Mononuclear cell (primary cell): ENCODE measurements around the gene PI4KA. TPM values are rescaled to one million over a fixed set of nuclear protein-coding genes. Genes with fewer than 3 reads are reported as not detected.

Experiments used
- H3K27me3 ChIP-seq: 2 replicates; pipeline ENCODE4 v1.6.0; 2011; ENCODE audit warnings: low read length, control low read depth; ENCODE audit not compliant: insufficient read depth
- H3K4me1 ChIP-seq: 2 replicates; pipeline ENCODE4 v1.5.1; 2011; ENCODE audit warnings: mild to moderate bottlenecking, low read length, control low read depth; ENCODE audit not compliant: insufficient read depth
- H3K4me3 ChIP-seq: 2 replicates; pipeline ENCODE4 v1.5.1; 2011; ENCODE audit warnings: mild to moderate bottlenecking, low read length, moderate library complexity
- H3K9me3 ChIP-seq: 2 replicates; pipeline ENCODE4 v1.5.1; 2011; ENCODE audit warnings: low read depth, mild to moderate bottlenecking, control low read depth, low read length
- total RNA-seq: library from RNA; depleted of rRNA; stranded (reverse); fragments of >200 nt; gene quantifications from one replicate; pipeline ENCODE4 v1.2.3, GENCODE V29; 2012

Gene PI4KA
- total RNA-seq, 1 donor, result 83.0 TPM

GRCh38 chr22:20865875-20866445 lies 7.3 kb upstream of the PI4KA start:
- Histone ChIP-seq H3K4me1 (peaks cover 49% of the 10 kb centered on the region), H3K4me3 (no peak overlapping the region), H3K27me3 (no peaks in the 10 kb centered on the region)

GRCh38 chr22:20865331-20865730 lies 6.7 kb upstream of the PI4KA start:
- Histone ChIP-seq H3K4me3 (no peak overlapping the region), H3K9me3 (no peaks in the 10 kb centered on the region), H3K4me1 (peaks cover 55% of the 10 kb centered on the region), H3K27me3 (no peaks in the 10 kb centered on the region)

More at GRCh38 chr22:20865875-20866445, 7.3 kb upstream of the PI4KA start:
- H3K9me3 ChIP-seq, result no peaks in the 10 kb centered on the region

- no peaks in the 10 kb centered on the region for H3K27me3 ChIP-seq
- H3K9me3 ChIP-seq, result no peaks in the 10 kb centered on the region
- H3K4me1 ChIP-seq, result peaks cover 65% of the 10 kb centered on the region
- H3K4me3 ChIP-seq, result no peak overlapping the region
Measured at GRCh38 chr22:20864186-20864908, 5.7 kb upstream of the PI4KA start.

- no peaks in the 10 kb centered on the region for H3K9me3 ChIP-seq
- H3K4me3 ChIP-seq, result no peak overlapping the region
- peaks cover 68% of the 10 kb centered on the region for H3K4me1 ChIP-seq
Measured at GRCh38 chr22:20863366-20863765, 4.8 kb upstream of the PI4KA start.

GRCh38 chr22:20862540-20862939 lies 3.9 kb upstream of the PI4KA start:
- Histone ChIP-seq H3K4me1 (peaks cover 67% of the 10 kb centered on the region), H3K27me3 (no peaks in the 10 kb centered on the region), H3K4me3 (no peak overlapping the region), H3K9me3 (no peaks in the 10 kb centered on the region)

More at GRCh38 chr22:20863366-20863765, 4.8 kb upstream of the PI4KA start:
- H3K27me3 ChIP-seq, result no peaks in the 10 kb centered on the region

GRCh38 chr22:20859615-20860014 lies 1.0 kb upstream of the PI4KA start:
- Histone ChIP-seq H3K9me3 (no peaks in the 10 kb centered on the region), H3K4me1 (peaks cover 73% of the 10 kb centered on the region), H3K4me3 (peak overlapping the region; percentile 79), H3K27me3 (no peaks in the 10 kb centered on the region)

- Histone ChIP-seq H3K4me3 (peak overlapping the region; percentile 79), H3K4me1 (peaks cover 70% of the 10 kb centered on the region), H3K9me3 (no peaks in the 10 kb centered on the region), H3K27me3 (no peaks in the 10 kb centered on the region)
Measured at GRCh38 chr22:20857838-20858614, 585 bp downstream of the PI4KA start.

- Histone ChIP-seq H3K9me3 (no peaks in the 10 kb centered on the region), H3K4me3 (no peak overlapping the region), H3K4me1 (peaks cover 62% of the 10 kb centered on the region), H3K27me3 (no peaks in the 10 kb centered on the region)
Measured at GRCh38 chr22:20857247-20857643, 1.4 kb downstream of the PI4KA start.

- Histone ChIP-seq H3K4me3 (no peak overlapping the region), H3K4me1 (peaks cover 33% of the 10 kb centered on the region), H3K9me3 (no peaks in the 10 kb centered on the region), H3K27me3 (no peaks in the 10 kb centered on the region)
Measured at GRCh38 chr22:20853236-20853660, 5.4 kb downstream of the PI4KA start.

- Histone ChIP-seq H3K27me3 (no peaks in the 10 kb centered on the region), H3K4me3 (no peak overlapping the region), H3K4me1 (peaks cover 27% of the 10 kb centered on the region), H3K9me3 (no peaks in the 10 kb centered on the region)
Measured at GRCh38 chr22:20852503-20852902, 6.1 kb downstream of the PI4KA start.

- no peaks in the 10 kb centered on the region for H3K9me3 ChIP-seq
- H3K27me3 ChIP-seq, result no peaks in the 10 kb centered on the region
- H3K4me1 ChIP-seq, result peaks cover 23% of the 10 kb centered on the region
- no peak overlapping the region for H3K4me3 ChIP-seq
Measured at GRCh38 chr22:20852076-20852475, 6.5 kb downstream of the PI4KA start.

- H3K27me3 ChIP-seq, result no peaks in the 10 kb centered on the region
- no peaks in the 10 kb centered on the region for H3K9me3 ChIP-seq
- no peak overlapping the region for H3K4me3 ChIP-seq
- H3K4me1 ChIP-seq, result no peaks in the 10 kb centered on the region
Measured at GRCh38 chr22:20847318-20847822, 11.2 kb downstream of the PI4KA start.

GRCh38 chr22:20844055-20845037 lies 14.3 kb downstream of the PI4KA start:
- Histone ChIP-seq H3K4me3 (no peak overlapping the region), H3K27me3 (no peaks in the 10 kb centered on the region), H3K4me1 (peaks cover 11% of the 10 kb centered on the region), H3K9me3 (no peaks in the 10 kb centered on the region)

- Histone ChIP-seq H3K9me3 (no peaks in the 10 kb centered on the region), H3K4me3 (no peak overlapping the region), H3K27me3 (no peaks in the 10 kb centered on the region), H3K4me1 (peaks cover 11% of the 10 kb centered on the region)
Measured at GRCh38 chr22:20843501-20843900, 15.1 kb downstream of the PI4KA start.
